Astrocyte (in vitro differentiated cells and primary cell): ENCODE results near the gene ABLIM2. TPM values are rescaled to one million over a fixed set of nuclear protein-coding genes. Genes with fewer than 3 reads are reported as not detected.
A peak's percentile ranks its signal among the peaks of the same experiment; 100 is the strongest.

ENCODE experiments used
- DNase-seq: peaks from one replicate; pipeline ENCODE4 v3.0.0-alpha.2; 2010; ENCODE audit warnings: low read depth
- FAIRE-seq: peaks from 2 replicates; lab custom pipeline; 2011; peaks lifted over from hg19 to GRCh38; lab: Jason Lieb, UNC
- H2AFZ ChIP-seq: 2 replicates; pipeline ENCODE4 v1.6.0; 2012; ENCODE audit warnings: low read depth, low read length, inconsistent platforms
- H3K27ac ChIP-seq: 2 replicates; pipeline ENCODE4 v1.5.1; 2011; ENCODE audit warnings: low read depth, low read length, inconsistent platforms
- H3K27me3 ChIP-seq: 2 replicates; pipeline ENCODE4 v1.6.0; 2011; ENCODE audit warnings: low read length, inconsistent platforms; ENCODE audit not compliant: insufficient read depth
- H3K36me3 ChIP-seq: 2 replicates; pipeline ENCODE4 v1.5.1; 2011; ENCODE audit warnings: low read length, inconsistent platforms; ENCODE audit not compliant: insufficient read depth
- H3K4me1 ChIP-seq: 2 replicates; pipeline ENCODE4 v1.5.1; 2011; ENCODE audit warnings: low read length, inconsistent platforms; ENCODE audit not compliant: insufficient read depth
- H3K4me2 ChIP-seq: 2 replicates; pipeline ENCODE4 v1.6.0; 2012; ENCODE audit warnings: low read length, inconsistent platforms
- H3K4me3 ChIP-seq: 2 replicates; pipeline ENCODE4 v1.5.1; 2011; ENCODE audit warnings: low read depth, mild to moderate bottlenecking, low read length, inconsistent platforms; ENCODE audit not compliant: insufficient read depth
- H3K79me2 ChIP-seq: 2 replicates; pipeline ENCODE4 v1.6.0; 2012; ENCODE audit warnings: mild to moderate bottlenecking, low read length, inconsistent platforms; ENCODE audit not compliant: insufficient read depth
- H3K9ac ChIP-seq: 2 replicates; pipeline ENCODE4 v1.6.0; 2012; ENCODE audit warnings: mild to moderate bottlenecking, low read length, inconsistent platforms
- H3K9me3 ChIP-seq: 2 replicates; pipeline ENCODE4 v1.5.1; 2012; ENCODE audit warnings: low read depth, mild to moderate bottlenecking, low read length, inconsistent platforms; ENCODE audit not compliant: insufficient read depth
- H4K20me1 ChIP-seq: 2 replicates; pipeline ENCODE4 v1.6.0; 2012; ENCODE audit warnings: low read length, inconsistent platforms; ENCODE audit not compliant: insufficient read depth
- H3K27ac Mint-ChIP-seq: one replicate; pipeline ENCODE4 v1.8.0; 2021; ENCODE audit warnings: mild to moderate bottlenecking, mixed read lengths; ENCODE audit not compliant: unreplicated experiment
- H3K27me3 Mint-ChIP-seq: one replicate; pipeline ENCODE4 v1.8.0; 2021; ENCODE audit warnings: low read depth, mixed read lengths; ENCODE audit not compliant: unreplicated experiment
- H3K36me3 Mint-ChIP-seq: one replicate; pipeline ENCODE4 v1.8.0; 2021; ENCODE audit warnings: low read depth, mixed read lengths; ENCODE audit not compliant: unreplicated experiment
- H3K4me1 Mint-ChIP-seq: one replicate; pipeline ENCODE4 v1.8.0; 2021; ENCODE audit warnings: low read depth, mixed read lengths; ENCODE audit not compliant: unreplicated experiment
- H3K4me3 Mint-ChIP-seq: one replicate; pipeline ENCODE4 v1.8.0; 2021; ENCODE audit warnings: mild to moderate bottlenecking, moderate library complexity, mixed read lengths; ENCODE audit not compliant: unreplicated experiment
- H3K9me3 Mint-ChIP-seq: one replicate; pipeline ENCODE4 v1.8.0; 2021; ENCODE audit warnings: mild to moderate bottlenecking, mixed read lengths; ENCODE audit not compliant: unreplicated experiment
- CTCF ChIP-seq: IDR thresholded peaks from 2 replicates; pipeline ENCODE4 v1.5.1; 2011; ENCODE audit warnings: low read depth, mild to moderate bottlenecking, inconsistent platforms, low read length, moderate library complexity; ENCODE audit not compliant: insufficient read depth
- EZH2 ChIP-seq: IDR thresholded peaks from 2 replicates; pipeline ENCODE4 v1.6.1; 2012; ENCODE audit warnings: mild to moderate bottlenecking, low read length, inconsistent platforms; ENCODE audit not compliant: insufficient read depth
- total RNA-seq: library from RNA; stranded (reverse); gene quantifications from 2 replicates; pipeline ENCODE4 v1.2.1, GENCODE V29; 2021

The ABLIM2 gene
- total RNA-seq, 1 donor from 2014 or later, result 0.50 TPM

- Histone ChIP-seq H3K4me1 (peaks cover 22% of the 10 kb centered on the region), H3K4me3 (peak within 1 kb of the TSS; percentile 19), H3K9ac (peak within 1 kb of the TSS; percentile 74), H2AFZ (peak within 1 kb of the TSS; percentile 74), H3K9me3 (no peaks in the 10 kb centered on the region), H3K79me2 (no peaks in the 10 kb centered on the region), H3K27me3 (peaks cover 6% of the 10 kb centered on the region), H3K4me2 (peak within 1 kb of the TSS; percentile 82), H4K20me1 (no peaks in the 10 kb centered on the region), H3K36me3 (no peaks in the 10 kb centered on the region), H3K27ac (peak within 1 kb of the TSS; percentile 27)
- DNase-seq (peak; percentile 81), FAIRE-seq (no peak)
- H3K36me3 Mint-ChIP-seq, result peaks cover 2% of the 10 kb centered on the region
- H3K9me3 Mint-ChIP-seq, result no peaks in the 10 kb centered on the region
- TF ChIP-seq CTCF (no peak), EZH2 (no peak)
- peaks cover 46% of the 10 kb centered on the region for H3K27me3 Mint-ChIP-seq
- peaks cover 10% of the 10 kb centered on the region for H3K4me1 Mint-ChIP-seq
- H3K27ac Mint-ChIP-seq, result peak within 1 kb of the TSS; percentile 23
- peak within 1 kb of the TSS; percentile 6 for H3K4me3 Mint-ChIP-seq
Observed at GRCh38 chr4:8198906-8199593, 40.4 kb upstream of the ABLIM2 start, which contains the start of gene SH3TC1. TSS of gene SH3TC1 (plus strand) at chr4:8199290. CDS start at chr4:8205195, 5,905 bp downstream.

DNA sequence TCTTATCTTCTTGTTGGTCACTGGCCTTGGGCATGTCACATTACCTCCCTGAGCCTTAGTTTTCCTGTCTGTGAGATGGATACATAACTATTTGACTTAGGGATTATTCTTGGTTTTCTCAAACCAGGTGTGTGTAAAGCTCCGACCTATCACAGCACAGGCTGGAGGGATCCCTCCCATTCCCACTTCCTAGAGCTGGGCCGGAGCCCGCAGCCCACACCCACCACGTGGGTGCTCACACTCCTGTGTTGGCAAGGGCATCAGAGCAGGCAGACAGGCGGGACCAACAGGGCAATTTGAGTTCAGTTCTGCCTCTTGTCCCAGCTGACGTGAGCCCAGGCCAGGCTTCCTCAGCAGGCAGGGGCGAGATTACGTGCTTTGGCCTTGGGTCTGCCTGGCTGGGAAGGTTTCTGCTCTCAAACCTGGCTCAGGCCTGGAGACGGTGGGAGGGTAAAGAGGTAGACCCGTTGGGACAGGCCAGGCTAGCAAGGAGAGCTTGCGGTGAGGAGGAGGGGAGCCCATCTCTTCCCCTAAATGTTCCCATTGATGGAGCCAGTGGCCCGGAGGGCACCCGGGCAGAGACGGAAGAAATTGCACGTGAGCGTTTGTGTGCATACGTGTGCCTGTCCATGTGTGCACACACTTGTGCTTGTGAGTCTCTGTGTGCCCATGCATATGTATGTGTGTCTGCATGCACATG, 39.7 kb upstream of the ABLIM2 start:
- Mint-ChIP-seq H3K4me3 (peak overlapping the region; percentile 6), H3K36me3 (peaks cover 2% of the 10 kb centered on the region), H3K4me1 (peaks cover 10% of the 10 kb centered on the region), H3K9me3 (no peaks in the 10 kb centered on the region), H3K27ac (peak overlapping the region; percentile 23), H3K27me3 (peaks cover 46% of the 10 kb centered on the region)
- FAIRE-seq (no peak), DNase-seq (no peak)
- Histone ChIP-seq H3K27ac (no peak overlapping the region), H4K20me1 (no peaks in the 10 kb centered on the region), H3K4me2 (peak overlapping the region; percentile 82), H3K4me1 (peaks cover 22% of the 10 kb centered on the region), H3K79me2 (no peaks in the 10 kb centered on the region), H3K36me3 (no peaks in the 10 kb centered on the region), H3K4me3 (no peak overlapping the region), H2AFZ (peak overlapping the region; percentile 74), H3K27me3 (peaks cover 6% of the 10 kb centered on the region), H3K9ac (peak overlapping the region; percentile 74), H3K9me3 (no peaks in the 10 kb centered on the region)
- no peak for TF ChIP-seq CTCF
- no peak for TF ChIP-seq EZH2
